Measurements from ENCODE around the gene GALNT17.

The GALNT17 gene

DNA sequence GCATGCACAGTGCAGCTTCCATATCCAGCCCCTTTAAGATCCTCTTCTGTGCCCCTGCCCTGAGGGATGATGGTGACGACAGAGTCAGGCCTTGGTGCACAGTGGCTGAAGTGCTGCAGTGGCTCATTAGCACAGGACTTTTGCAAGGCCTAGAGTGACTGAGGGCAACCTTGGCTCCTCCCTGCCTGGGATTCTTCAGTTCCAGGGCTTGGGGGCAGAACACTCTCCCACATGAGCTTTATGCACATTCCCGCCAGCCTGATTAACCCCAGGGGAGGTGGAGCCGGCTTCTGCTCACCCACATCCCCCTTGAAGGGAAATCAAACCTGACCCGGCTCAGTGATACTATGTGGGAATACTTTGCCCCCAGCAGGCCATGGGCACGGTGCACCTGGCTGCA is 253.4 kb downstream of the GALNT17 start:
- Histone ChIP-seq H4K20me1 (no peaks in the 10 kb centered on the region), H3K4me2 (no peak overlapping the region), H3K9me3 (replicated peaks in 1 of 11) (peaks cover 0 to 16% (median 0%) of the 10 kb centered on the region in 11 experiments; a peak in 5 of 22 replicates), H3K27me3 (no peaks in the 10 kb centered on the region), H3K4me3 (no peak overlapping the region), H3K27ac (no peak overlapping the region), H3K4me1 (no peaks in the 10 kb centered on the region), H3K36me3 (no peaks in the 10 kb centered on the region), H3K9ac (no peak overlapping the region)
- no peak for TF ChIP-seq Cebpa-rat (IDR thresholded peaks at IDR 0.05)

DNA sequence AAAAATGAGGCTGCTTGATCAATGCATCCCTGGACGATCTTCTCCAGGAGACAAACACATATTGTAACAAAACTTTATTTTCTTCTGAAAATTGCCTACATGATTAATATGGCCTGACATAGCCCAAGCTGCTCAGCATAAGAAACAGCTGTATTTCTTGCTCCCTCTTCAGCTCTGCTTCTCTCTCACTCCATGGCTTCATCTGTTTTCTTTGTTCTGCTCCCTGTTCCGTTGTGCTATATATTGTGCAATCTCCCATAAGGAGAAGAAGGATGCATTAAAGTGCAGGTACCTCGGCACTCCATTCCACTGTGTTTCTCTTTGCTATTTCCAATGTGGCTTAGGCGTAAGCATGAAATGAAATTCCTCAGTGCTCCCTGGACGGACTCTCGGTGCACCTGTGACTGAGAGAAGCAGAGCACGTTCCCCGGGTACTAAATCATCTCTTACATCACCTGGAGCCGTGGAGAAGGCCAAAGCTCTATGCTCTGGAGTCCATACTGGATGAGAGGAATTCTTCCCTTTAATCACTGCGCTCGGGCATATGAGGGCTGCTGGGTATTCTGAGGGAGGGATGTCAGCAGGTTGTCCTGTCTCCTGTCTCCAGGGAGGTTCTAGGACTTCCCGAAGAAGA is 254.3 kb downstream of the GALNT17 start:
- H3K4me2 ChIP-seq: no peak overlapping the region
- no peaks in the 10 kb centered on the region for H4K20me1 ChIP-seq
- no peaks in the 10 kb centered on the region for H3K36me3 ChIP-seq
- H3K4me1 ChIP-seq: peaks cover 0 to under 1% (median 0%) of the 10 kb centered on the region in 10 experiments; a peak in 1 of 20 replicates
- H3K9ac ChIP-seq: no peak overlapping the region
- peaks cover 0 to 8% (median 0%) of the 10 kb centered on the region in 11 experiments; a peak in 1 of 22 replicates for H3K9me3 ChIP-seq (replicated peaks in 1 of 11)
- H3K27me3 ChIP-seq: no peaks in the 10 kb centered on the region
- no peak overlapping the region for H3K27ac ChIP-seq
- peak in 5 of 11 experiments; percentile 9 to 62 (median 18); a peak in 4 of 22 replicates for TF ChIP-seq Cebpa-rat (IDR thresholded peaks at IDR 0.05)
- H3K4me3 ChIP-seq: no peak overlapping the region

DNA sequence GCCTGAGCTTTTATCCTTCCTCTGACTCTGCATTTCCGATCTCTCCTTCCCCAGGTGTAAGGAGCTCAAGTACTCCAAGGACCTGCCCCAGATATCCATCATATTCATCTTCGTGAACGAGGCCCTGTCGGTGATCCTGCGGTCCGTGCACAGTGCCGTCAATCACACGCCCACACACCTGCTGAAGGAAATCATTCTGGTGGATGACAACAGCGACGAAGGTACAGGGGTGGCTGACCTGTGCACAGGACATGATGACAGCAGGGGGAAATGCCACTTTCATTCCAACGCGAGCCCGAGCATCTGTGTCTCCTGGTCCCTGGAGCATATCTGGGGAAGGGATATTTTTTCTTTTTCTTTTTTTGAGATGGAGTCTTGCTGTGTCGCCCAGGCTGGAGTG is 256.2 kb downstream of the GALNT17 start:
- H3K4me1 ChIP-seq: peaks cover 0 to 15% (median 11%) of the 10 kb centered on the region in 10 experiments; a peak in 15 of 20 replicates

DNA sequence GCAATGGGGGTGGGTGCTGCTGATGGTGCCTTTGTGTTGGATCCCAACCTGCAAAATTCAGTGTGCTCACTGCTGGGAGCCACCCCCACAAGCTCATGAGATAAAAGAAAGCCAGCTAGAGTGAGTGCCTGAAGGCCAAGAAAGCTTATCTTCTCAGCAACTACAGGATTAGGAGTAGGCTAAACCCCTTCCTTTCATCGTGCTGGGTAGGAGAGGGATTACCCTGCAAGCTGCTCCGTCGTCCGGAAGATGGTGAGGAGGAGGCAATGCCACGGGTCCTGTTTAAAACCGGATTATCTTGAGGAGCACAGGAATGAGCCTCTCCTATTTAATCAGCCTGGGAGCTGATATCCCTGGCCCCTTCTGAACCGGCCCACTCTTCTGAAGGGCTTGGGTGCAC is 258.0 kb downstream of the GALNT17 start:
- H4K20me1 ChIP-seq: no peaks in the 10 kb centered on the region
- no peaks in the 10 kb centered on the region; a peak in 1 of 22 replicates for H3K9me3 ChIP-seq (replicated peaks in 1 of 11)
- no peak overlapping the region for H3K4me2 ChIP-seq
- peaks cover 0 to 15% (median 11%) of the 10 kb centered on the region in 10 experiments; a peak in 15 of 20 replicates for H3K4me1 ChIP-seq
- no peak overlapping the region for H3K4me3 ChIP-seq
- H3K9ac ChIP-seq: no peak overlapping the region
- TF ChIP-seq Cebpa-rat (IDR thresholded peaks at IDR 0.05): no peak
- no peak overlapping the region for H3K27ac ChIP-seq
- H3K36me3 ChIP-seq: no peaks in the 10 kb centered on the region
- H3K27me3 ChIP-seq: no peaks in the 10 kb centered on the region

More for the DNA sequence above, 256.2 kb downstream of the GALNT17 start:
- Histone ChIP-seq H4K20me1 (no peaks in the 10 kb centered on the region), H3K9ac (no peak overlapping the region), H3K36me3 (no peaks in the 10 kb centered on the region), H3K9me3 (replicated peaks in 1 of 11) (no peaks in the 10 kb centered on the region), H3K27me3 (no peaks in the 10 kb centered on the region), H3K27ac (no peak overlapping the region), H3K4me2 (no peak overlapping the region), H3K4me3 (no peak overlapping the region)
- no peak for TF ChIP-seq Cebpa-rat (IDR thresholded peaks at IDR 0.05)

DNA sequence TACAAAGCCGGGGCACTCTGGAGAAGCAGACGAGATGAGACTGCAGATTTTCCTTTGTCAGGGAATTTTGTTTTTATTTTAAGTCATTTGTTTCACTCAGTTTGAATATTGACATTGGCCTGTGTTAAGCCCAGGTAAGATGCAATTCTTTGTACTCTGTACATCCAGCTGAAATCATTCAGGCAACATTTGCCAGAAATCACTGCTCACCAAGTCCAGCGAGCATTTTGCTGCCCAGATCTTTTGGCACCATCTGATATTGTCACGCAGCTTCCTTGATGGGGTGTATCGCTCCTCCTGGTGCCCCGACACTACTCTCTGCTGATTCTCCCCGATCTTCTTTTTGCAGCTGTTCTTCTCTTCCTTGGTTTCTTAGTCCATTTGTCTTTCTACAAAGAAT is 261.7 kb downstream of the GALNT17 start:
- TF ChIP-seq Cebpa-rat (IDR thresholded peaks at IDR 0.05): no peak
- no peaks in the 10 kb centered on the region for H3K36me3 ChIP-seq
- H3K4me2 ChIP-seq: no peak overlapping the region
- H3K27ac ChIP-seq: no peak overlapping the region
- H3K4me1 ChIP-seq: peaks cover 0 to 15% (median 11%) of the 10 kb centered on the region in 10 experiments; a peak in 15 of 20 replicates
- no peaks in the 10 kb centered on the region for H3K27me3 ChIP-seq
- H3K9ac ChIP-seq: no peak overlapping the region
- peaks cover 0 to 9% (median 0%) of the 10 kb centered on the region in 11 experiments; a peak in 7 of 22 replicates for H3K9me3 ChIP-seq (replicated peaks in 1 of 11)
- H4K20me1 ChIP-seq: no peaks in the 10 kb centered on the region
- no peak overlapping the region for H3K4me3 ChIP-seq

DNA sequence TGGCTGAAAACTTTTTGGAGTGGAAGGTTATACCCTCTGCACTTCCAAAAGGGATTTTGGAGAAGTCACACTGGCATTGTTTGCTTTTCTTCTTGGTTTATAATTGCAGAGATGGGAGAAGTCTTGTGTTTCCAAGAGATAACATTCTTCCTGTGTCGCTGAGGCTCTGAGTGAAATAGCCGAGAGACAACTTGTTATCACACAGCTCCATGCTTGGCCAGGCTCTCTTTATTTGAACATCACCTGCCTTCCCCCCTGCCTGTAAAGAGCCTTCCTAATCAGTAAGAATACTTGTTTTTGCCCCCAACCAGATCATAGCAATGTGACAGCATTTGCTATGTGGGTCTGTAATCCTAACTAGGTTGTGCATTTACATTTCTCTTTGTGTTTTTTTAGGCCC is 270.7 kb downstream of the GALNT17 start:
- Histone ChIP-seq H3K27me3 (no peaks in the 10 kb centered on the region), H3K4me2 (no peak overlapping the region), H3K9ac (no peak overlapping the region), H3K36me3 (no peaks in the 10 kb centered on the region), H3K27ac (no peak overlapping the region), H3K4me3 (no peak overlapping the region), H3K9me3 (replicated peaks in 1 of 11) (peaks cover 0 to 5% (median 0%) of the 10 kb centered on the region in 11 experiments; a peak in 3 of 22 replicates), H3K4me1 (0 out of 20 replicates have a peak, but pooled peaks cover 0 to 4% (median 0%) of the 10 kb centered on the region in 10 experiments), H4K20me1 (no peaks in the 10 kb centered on the region)
- no peak for TF ChIP-seq Cebpa-rat (IDR thresholded peaks at IDR 0.05)

DNA sequence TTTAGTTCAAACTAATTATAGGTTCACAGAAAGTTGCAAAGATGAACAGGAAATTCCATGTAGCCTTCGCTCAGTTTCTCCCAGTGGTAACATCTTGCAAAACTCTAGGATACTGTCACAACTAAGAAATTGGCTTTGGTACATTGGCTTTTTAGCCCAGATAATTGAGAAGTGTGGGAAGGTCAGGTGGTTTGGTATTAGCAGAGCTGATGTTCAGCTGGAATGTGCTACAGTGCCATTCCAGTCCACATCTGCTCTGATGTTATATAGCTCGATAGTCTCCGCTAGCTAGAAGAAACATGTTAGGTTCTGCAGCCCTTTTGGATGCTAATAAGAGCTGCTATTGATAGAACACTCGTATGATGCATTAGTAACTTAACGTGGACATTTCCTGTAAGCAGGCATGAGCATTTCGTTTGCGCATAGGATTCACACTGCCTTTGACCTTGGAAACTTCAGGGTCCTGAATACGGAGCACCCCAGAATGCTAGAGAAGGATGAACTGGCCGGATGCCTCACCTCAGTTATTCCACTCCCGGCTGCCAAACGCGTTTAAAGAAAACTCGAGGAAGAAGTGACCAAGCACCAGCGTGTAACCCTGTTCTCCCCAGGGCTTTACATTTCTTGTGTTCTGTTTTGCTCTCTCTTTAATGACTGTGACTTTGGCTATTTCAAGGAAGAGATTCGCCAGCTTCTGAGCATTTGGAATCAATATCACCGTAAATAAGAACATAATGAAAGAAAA is 271.4 kb downstream of the GALNT17 start:
- no peak overlapping the region for H3K27ac ChIP-seq
- no peaks in the 10 kb centered on the region for H4K20me1 ChIP-seq
- H3K9me3 ChIP-seq (replicated peaks in 1 of 11): peaks cover 0 to 5% (median 0%) of the 10 kb centered on the region in 11 experiments; a peak in 3 of 22 replicates
- H3K4me2 ChIP-seq: no peak overlapping the region
- no peak overlapping the region for H3K9ac ChIP-seq
- no peaks in the 10 kb centered on the region for H3K27me3 ChIP-seq
- 0 out of 20 replicates have a peak, but pooled peaks cover 0 to 4% (median 0%) of the 10 kb centered on the region in 10 experiments for H3K4me1 ChIP-seq
- H3K36me3 ChIP-seq: no peaks in the 10 kb centered on the region
- no peak for TF ChIP-seq Cebpa-rat (IDR thresholded peaks at IDR 0.05)
- no peak overlapping the region for H3K4me3 ChIP-seq

DNA sequence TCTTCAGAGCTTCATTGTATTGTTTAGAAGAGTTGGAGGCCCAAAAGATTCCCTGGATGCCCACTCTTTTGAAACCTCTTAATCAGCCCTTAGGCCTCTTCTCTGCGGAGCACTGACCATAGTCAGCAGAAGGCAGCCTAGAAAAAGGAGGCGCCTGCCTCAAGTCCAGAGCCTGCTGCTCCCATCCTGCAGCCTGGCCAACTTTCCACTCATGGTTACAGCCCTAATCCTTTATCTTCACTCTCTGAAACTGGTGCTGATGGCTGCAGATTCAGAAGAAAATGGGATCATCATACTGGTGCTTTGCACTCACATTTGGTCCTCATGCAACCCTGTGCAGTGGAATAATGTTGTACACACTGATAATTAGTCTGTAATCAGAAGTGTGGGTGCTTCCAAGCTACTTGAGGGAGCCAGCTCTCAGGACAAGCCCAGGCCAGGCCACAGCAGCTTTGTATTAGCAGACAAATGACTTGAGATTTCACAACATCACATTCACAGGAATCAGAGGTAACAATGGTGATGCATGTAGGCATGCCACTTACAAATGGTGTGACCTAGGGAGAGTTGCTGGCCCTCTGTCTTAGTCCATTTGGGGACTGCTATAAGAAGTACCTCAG is 272.9 kb downstream of the GALNT17 start:
- Histone ChIP-seq H3K4me3 (no peak overlapping the region), H3K9me3 (replicated peaks in 1 of 11) (peaks cover 0 to 14% (median 9%) of the 10 kb centered on the region in 11 experiments; a peak in 15 of 22 replicates), H4K20me1 (no peaks in the 10 kb centered on the region), H3K36me3 (no peaks in the 10 kb centered on the region), H3K4me2 (no peak overlapping the region), H3K27ac (no peak overlapping the region), H3K27me3 (no peaks in the 10 kb centered on the region), H3K9ac (no peak overlapping the region), H3K4me1 (no peaks in the 10 kb centered on the region)
- TF ChIP-seq Cebpa-rat (IDR thresholded peaks at IDR 0.05): no peak

DNA sequence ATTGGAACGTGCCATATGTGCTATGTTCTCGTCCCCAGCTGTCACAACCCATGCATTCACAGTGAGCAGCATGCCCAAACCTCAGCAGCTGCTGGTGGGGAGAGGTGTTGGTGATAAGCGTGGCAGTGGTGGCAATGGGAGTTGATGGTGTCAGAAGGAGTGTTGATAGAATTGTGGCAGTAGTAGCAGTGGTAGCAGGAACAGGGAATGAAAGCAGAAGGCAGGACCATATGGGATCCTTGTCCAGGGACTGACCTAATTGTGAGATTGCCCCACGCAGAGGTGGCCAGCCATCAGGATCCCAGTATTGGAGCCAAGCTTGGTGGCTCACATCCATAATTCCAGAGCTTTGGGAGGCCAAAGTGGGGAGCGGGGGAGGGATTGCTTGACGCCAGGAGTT is 276.3 kb downstream of the GALNT17 start:
- TF ChIP-seq Cebpa-rat (IDR thresholded peaks at IDR 0.05): no peak
- Histone ChIP-seq H3K4me1 (no peaks in the 10 kb centered on the region), H3K36me3 (no peaks in the 10 kb centered on the region), H3K27ac (no peak overlapping the region), H3K4me3 (no peak overlapping the region), H3K9me3 (replicated peaks in 1 of 11) (peaks cover 0 to 14% (median 9%) of the 10 kb centered on the region in 11 experiments; a peak in 15 of 22 replicates), H3K27me3 (no peaks in the 10 kb centered on the region), H3K4me2 (no peak overlapping the region), H3K9ac (no peak overlapping the region), H4K20me1 (no peaks in the 10 kb centered on the region)

Measured in BLaER1 treated with 17β-estradiol and CSF1 and Interleukin-3, amounts not matched to agents 10 nM and 100 nM (cell line).